ENCODE results near the gene CRYBG1. TPM values are rescaled to one million over a fixed set of nuclear protein-coding genes. Genes with fewer than 3 reads are reported as not detected.

Gene CRYBG1
- total RNA-seq, 1 experiment from 2014 or later = 2.9 TPM

DNA sequence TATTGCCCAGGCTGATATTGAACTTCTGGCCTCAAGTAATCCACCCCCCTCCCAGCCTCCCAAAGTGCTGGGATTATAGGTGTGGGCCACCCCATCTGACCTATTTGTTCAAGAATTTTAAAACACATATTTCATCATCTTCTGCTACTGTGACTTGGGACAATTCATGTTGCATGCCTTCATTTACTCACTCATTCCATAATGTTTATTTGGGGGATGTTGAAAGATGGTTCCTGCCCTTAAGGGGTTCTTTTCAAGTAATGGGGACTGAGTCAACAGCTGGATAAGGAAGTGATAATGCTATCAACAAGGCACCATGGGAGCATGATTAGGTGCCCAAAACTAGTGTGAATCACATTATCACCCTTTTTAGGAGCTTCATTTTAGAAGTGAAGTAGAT lies 62.0 kb downstream of the CRYBG1 start:
- no peak overlapping the region for H3K4me3 ChIP-seq (ENCODE audit: low read depth, low read length, poor library complexity, severe bottlenecking)
- no peaks in the 10 kb centered on the region for H3K9me3 ChIP-seq (ENCODE audit: low read depth, low read length, poor library complexity, severe bottlenecking)
- H3K4me1 ChIP-seq (ENCODE audit: insufficient read depth, low read length, poor library complexity, severe bottlenecking) = no peaks in the 10 kb centered on the region
- TF ChIP-seq EZH2 (IDR thresholded peaks at IDR 0.05; ENCODE audit: borderline replicate concordance, low read depth, low read length, poor library complexity, severe bottlenecking) = no peak
- TF ChIP-seq, protein P1, sequence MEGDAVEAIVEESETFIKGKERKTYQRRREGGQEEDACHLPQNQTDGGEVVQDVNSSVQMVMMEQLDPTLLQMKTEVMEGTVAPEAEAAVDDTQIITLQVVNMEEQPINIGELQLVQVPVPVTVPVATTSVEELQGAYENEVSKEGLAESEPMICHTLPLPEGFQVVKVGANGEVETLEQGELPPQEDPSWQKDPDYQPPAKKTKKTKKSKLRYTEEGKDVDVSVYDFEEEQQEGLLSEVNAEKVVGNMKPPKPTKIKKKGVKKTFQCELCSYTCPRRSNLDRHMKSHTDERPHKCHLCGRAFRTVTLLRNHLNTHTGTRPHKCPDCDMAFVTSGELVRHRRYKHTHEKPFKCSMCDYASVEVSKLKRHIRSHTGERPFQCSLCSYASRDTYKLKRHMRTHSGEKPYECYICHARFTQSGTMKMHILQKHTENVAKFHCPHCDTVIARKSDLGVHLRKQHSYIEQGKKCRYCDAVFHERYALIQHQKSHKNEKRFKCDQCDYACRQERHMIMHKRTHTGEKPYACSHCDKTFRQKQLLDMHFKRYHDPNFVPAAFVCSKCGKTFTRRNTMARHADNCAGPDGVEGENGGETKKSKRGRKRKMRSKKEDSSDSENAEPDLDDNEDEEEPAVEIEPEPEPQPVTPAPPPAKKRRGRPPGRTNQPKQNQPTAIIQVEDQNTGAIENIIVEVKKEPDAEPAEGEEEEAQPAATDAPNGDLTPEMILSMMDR (conservative IDR thresholded peaks at IDR 0.05; ENCODE audit: low read depth, low read length) = no peak
- intact Hi-C loops (cut with micrococcal nuclease; ENCODE audit: unreplicated experiment) = no loop called here
- no peak overlapping the region for H3K27ac ChIP-seq (ENCODE audit: low read depth, low read length, poor library complexity, severe bottlenecking)
- POLR2A ChIA-PET (ENCODE audit: low non-redundant PET) = no interaction called here
- H3K36me3 ChIP-seq (ENCODE audit: insufficient read depth, low read length, poor library complexity, severe bottlenecking) = no peaks in the 10 kb centered on the region
- no TSS peak for BruUV-seq (replicated peaks)
- DNase-seq (ENCODE audit: low spot score) = no peak
- CTCF ChIA-PET = no interaction called here
- no peaks in the 10 kb centered on the region for H3K27me3 ChIP-seq (replicated peaks; ENCODE audit: insufficient read depth, low read depth, low read length, poor library complexity)

DNA sequence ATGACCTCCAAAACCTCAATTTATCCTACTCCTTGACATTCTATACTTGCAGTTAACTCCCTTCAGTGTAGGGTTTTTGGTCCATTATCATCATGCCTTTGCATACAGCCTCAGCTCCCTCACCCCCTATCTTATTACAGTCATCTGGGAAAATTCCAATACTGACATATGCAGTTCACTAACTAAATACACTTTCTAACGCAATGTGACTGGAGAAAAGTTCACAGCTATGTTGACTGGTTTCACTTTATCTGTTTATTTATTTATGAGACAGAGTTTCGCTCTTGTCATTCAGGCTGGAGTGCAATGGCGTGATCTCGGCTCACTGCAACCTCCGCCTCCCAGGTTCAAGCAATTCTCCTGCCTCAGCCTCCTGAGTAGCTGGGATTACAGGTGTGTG lies 64.9 kb downstream of the CRYBG1 start:
- DNase-seq (ENCODE audit: low spot score) = no peak
- CTCF ChIA-PET = no interaction called here
- Histone ChIP-seq H3K9me3 (ENCODE audit: low read depth, low read length, poor library complexity, severe bottlenecking) (no peaks in the 10 kb centered on the region), H3K27ac (ENCODE audit: low read depth, low read length, poor library complexity, severe bottlenecking) (no peak overlapping the region), H3K27me3 (replicated peaks; ENCODE audit: insufficient read depth, low read depth, low read length, poor library complexity) (no peaks in the 10 kb centered on the region), H3K4me1 (ENCODE audit: insufficient read depth, low read length, poor library complexity, severe bottlenecking) (no peaks in the 10 kb centered on the region), H3K4me3 (ENCODE audit: low read depth, low read length, poor library complexity, severe bottlenecking) (no peak overlapping the region), H3K36me3 (ENCODE audit: insufficient read depth, low read length, poor library complexity, severe bottlenecking) (no peaks in the 10 kb centered on the region)
- TF ChIP-seq, protein P1 (conservative IDR thresholded peaks at IDR 0.05; ENCODE audit: low read depth, low read length) = no peak
- TF ChIP-seq EZH2 (IDR thresholded peaks at IDR 0.05; ENCODE audit: borderline replicate concordance, low read depth, low read length, poor library complexity, severe bottlenecking) = no peak
- POLR2A ChIA-PET (ENCODE audit: low non-redundant PET) = no interaction called here
- BruUV-seq (replicated peaks) = no TSS peak
- intact Hi-C loops (cut with micrococcal nuclease; ENCODE audit: unreplicated experiment) = no loop called here

DNA sequence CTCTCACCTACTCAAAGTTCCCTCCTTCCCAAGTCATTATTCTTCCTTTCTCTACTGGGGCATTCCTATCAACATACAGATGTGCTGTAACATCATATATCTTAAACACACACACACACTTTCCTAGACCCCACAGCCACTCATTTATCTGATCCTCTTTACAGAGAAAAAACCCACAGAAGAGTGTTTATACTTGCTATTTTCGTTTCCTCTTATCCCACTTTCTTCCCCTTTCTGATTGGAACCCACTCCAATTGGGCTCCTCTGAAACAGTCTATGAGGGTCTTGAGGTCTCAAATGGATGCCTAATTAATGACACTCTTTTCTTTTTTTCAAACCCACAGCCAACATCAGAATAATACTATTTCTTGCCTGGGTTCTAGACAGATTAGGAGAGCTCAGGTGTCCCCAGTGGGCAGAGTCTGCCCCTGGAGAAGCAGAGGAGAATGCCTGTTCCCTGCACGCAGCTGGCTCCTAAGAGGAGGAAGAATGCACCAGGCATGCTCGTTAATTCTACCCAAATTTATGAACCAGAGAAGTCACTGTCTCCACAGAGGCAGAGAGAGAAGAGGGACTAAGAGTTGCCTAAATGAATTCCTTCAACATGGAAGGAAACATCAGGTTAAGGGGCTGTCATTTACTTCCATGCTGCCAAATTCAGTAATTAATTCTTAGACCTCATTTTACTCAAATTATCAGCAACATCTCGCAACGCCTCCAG lies 65.9 kb downstream of the CRYBG1 start:
- Histone ChIP-seq H3K36me3 (ENCODE audit: insufficient read depth, low read length, poor library complexity, severe bottlenecking) (no peaks in the 10 kb centered on the region), H3K27me3 (replicated peaks; ENCODE audit: insufficient read depth, low read depth, low read length, poor library complexity) (no peaks in the 10 kb centered on the region), H3K27ac (ENCODE audit: low read depth, low read length, poor library complexity, severe bottlenecking) (no peak overlapping the region), H3K9me3 (ENCODE audit: low read depth, low read length, poor library complexity, severe bottlenecking) (no peaks in the 10 kb centered on the region), H3K4me1 (ENCODE audit: insufficient read depth, low read length, poor library complexity, severe bottlenecking) (no peaks in the 10 kb centered on the region), H3K4me3 (ENCODE audit: low read depth, low read length, poor library complexity, severe bottlenecking) (no peak overlapping the region)
- no peak for DNase-seq (ENCODE audit: low spot score)
- no TSS peak for BruUV-seq (replicated peaks)
- ChIA-PET POLR2A (ENCODE audit: low non-redundant PET) (no interaction called here), CTCF (no interaction called here)
- intact Hi-C loops (cut with micrococcal nuclease; ENCODE audit: unreplicated experiment) = no loop called here
- TF ChIP-seq EZH2 (IDR thresholded peaks at IDR 0.05; ENCODE audit: borderline replicate concordance, low read depth, low read length, poor library complexity, severe bottlenecking) = no peak
- TF ChIP-seq, protein P1 (conservative IDR thresholded peaks at IDR 0.05; ENCODE audit: low read depth, low read length) = no peak

Data from A673 (cell line).